HK-2 (cell line): Measurements from ENCODE around the gene PCLO.

Source experiments
- DNase-seq: peaks from one replicate; pipeline ENCODE4 v3.0.0-alpha.2; 2018; ENCODE audit not compliant: unreplicated experiment

PCLO gene

GRCh38 chr7:83162402-83163256 lies at the start of gene PCLO:
Gene PCLO (minus strand): TSS chr7:83162884. CDS start chr7:83162592, 292 bp downstream.
- DNase-seq: peak; percentile 95

GRCh38 chr7:83211685-83212084 lies 49.0 kb upstream of the PCLO start:
- DNase-seq: no peak

- no peak for DNase-seq
Observed at GRCh38 chr7:83210479-83210878, 47.8 kb upstream of the PCLO start.

- no peak for DNase-seq
Observed at GRCh38 chr7:83204715-83205114, 42.0 kb upstream of the PCLO start.

- DNase-seq: no peak
Observed at GRCh38 chr7:83201355-83201754, 38.7 kb upstream of the PCLO start.

- DNase-seq: no peak
Observed at GRCh38 chr7:83190659-83191389, 28.1 kb upstream of the PCLO start.

GRCh38 chr7:83178796-83179195 lies 16.1 kb upstream of the PCLO start:
- DNase-seq: no peak

- DNase-seq: no peak
Observed at GRCh38 chr7:83178066-83178465, 15.4 kb upstream of the PCLO start.

GRCh38 chr7:83173664-83174063 lies 11.0 kb upstream of the PCLO start:
- DNase-seq: no peak

GRCh38 chr7:83166781-83167180 lies 4.1 kb upstream of the PCLO start:
- DNase-seq: no peak

- no peak for DNase-seq
Observed at GRCh38 chr7:83161899-83162401, 734 bp downstream of the PCLO start.

GRCh38 chr7:83161186-83161585 lies 1.5 kb downstream of the PCLO start:
- no peak for DNase-seq

GRCh38 chr7:83159731-83160130 lies 3.0 kb downstream of the PCLO start:
- DNase-seq: no peak

GRCh38 chr7:83156006-83156405 lies 6.7 kb downstream of the PCLO start:
- DNase-seq: no peak

- no peak for DNase-seq
Observed at GRCh38 chr7:83155407-83155806, 7.3 kb downstream of the PCLO start.

GRCh38 chr7:83153419-83153818 lies 9.3 kb downstream of the PCLO start:
- DNase-seq: no peak

- DNase-seq: no peak
Observed at GRCh38 chr7:83150310-83150709, 12.4 kb downstream of the PCLO start.

- no peak for DNase-seq
Observed at GRCh38 chr7:83149466-83149865, 13.2 kb downstream of the PCLO start.

GRCh38 chr7:83148776-83149175 lies 13.9 kb downstream of the PCLO start:
- DNase-seq: no peak

- no peak for DNase-seq
Observed at GRCh38 chr7:83143107-83143506, 19.6 kb downstream of the PCLO start.

- no peak for DNase-seq
Observed at GRCh38 chr7:83142365-83142764, 20.3 kb downstream of the PCLO start.

- no peak for DNase-seq
Observed at GRCh38 chr7:83141927-83142326, 20.8 kb downstream of the PCLO start.
